HepG2 (cell line): Measurements from ENCODE around the gene URM1. TPM values are rescaled to one million over a fixed set of nuclear protein-coding genes. Genes with fewer than 3 reads are reported as not detected.

Experiments
- DRAP1 ChIP-seq: IDR thresholded peaks from 2 replicates; pipeline ENCODE4 v1.6.1; 2016; ENCODE audit warnings: missing genetic modification reagents, missing compliant biosample characterization
- HCFC1 ChIP-seq: fragments of 150-350 bp; IDR thresholded peaks from 2 replicates; pipeline ENCODE4 v1.6.1; 2014; ENCODE audit warnings: low read depth, low read length
- KIAA2018 ChIP-seq: sonication (generic); formaldehyde crosslinking; IDR thresholded peaks from 2 replicates; pipeline ENCODE4 v1.5.0; 2020; ENCODE audit warnings: mild to moderate bottlenecking, missing genetic modification reagents, borderline replicate concordance
- NR1H2 ChIP-seq: sonication (generic); formaldehyde crosslinking; IDR thresholded peaks from 2 replicates; pipeline ENCODE4 v1.8.1; 2022; ENCODE audit warnings: low read depth, missing genetic modification reagents, borderline replicate concordance
- NRL ChIP-seq: sonication (generic); formaldehyde crosslinking; IDR thresholded peaks from 2 replicates; pipeline ENCODE4 v1.5.0; 2020; ENCODE audit warnings: missing genetic modification reagents, mild to moderate bottlenecking, moderate library complexity, borderline replicate concordance
- PRDM15 ChIP-seq: sonication (generic); formaldehyde crosslinking; IDR thresholded peaks from 2 replicates; pipeline ENCODE4 v1.4.0; 2020; ENCODE audit warnings: missing genetic modification reagents
- ZBTB21 ChIP-seq: sonication (generic); formaldehyde crosslinking; IDR thresholded peaks from 2 replicates; pipeline ENCODE4 v1.4.0; 2020; ENCODE audit warnings: missing genetic modification reagents
- ZMAT3 ChIP-seq: sonication (generic); formaldehyde crosslinking; conservative IDR thresholded peaks from 2 replicates; pipeline ENCODE4 v1.7.0; 2021; ENCODE audit warnings: missing genetic modification reagents
- ZNF10 ChIP-seq: sonication (generic); formaldehyde crosslinking; IDR thresholded peaks from 2 replicates; pipeline ENCODE4 v1.4.0; 2020; ENCODE audit warnings: mild to moderate bottlenecking, low read depth, missing genetic modification reagents, borderline replicate concordance
- polyA plus RNA-seq, 8 experiments: library from polyadenylated mRNA; depleted of rRNA in 3 of 8; stranded (reverse) in 7 of 8; unstranded in 1 of 8; fragments of >200 nt; fragmentation: Illumina TruSeq in 4 of 8; extraction: Trizol in 4 of 8; gene quantifications; 2 replicates each; pipeline versions ENCODE4 v1.2.1 to v1.2.3, GENCODE V29; 2011 to 2016; ENCODE audit warnings: low read depth in 4 of 8, missing spikeins in 1 of 8, mixed read lengths in 1 of 8; ENCODE audit not compliant: insufficient read depth in 1 of 8
- total RNA-seq, 5 experiments: library from RNA; depleted of rRNA; stranded (reverse); fragments of >200 nt; fragmentation: Illumina TruSeq; extraction: Trizol; gene quantifications; 2 replicates each; pipeline ENCODE4 v1.2.3, GENCODE V29; 2016; ENCODE audit warnings: low read depth in 1 of 5
- TF ChIP-seq, protein P1 (sequence below): sonication (generic); formaldehyde crosslinking; IDR thresholded peaks from 2 replicates; pipeline ENCODE4 v1.8.0; 2022; ENCODE audit warnings: missing genetic modification reagents, low read depth, mild to moderate bottlenecking, borderline replicate concordance
- TF ChIP-seq, protein P2 (sequence below): sonication (generic); formaldehyde crosslinking; conservative IDR thresholded peaks from 2 replicates; pipeline ENCODE4 v1.4.0; 2020; ENCODE audit warnings: mild to moderate bottlenecking, missing genetic modification reagents, moderate library complexity

Gene URM1
- total and polyA plus RNA-seq, 2 of the 13 experiments (the other 11 are each of a cell fraction or from before 2014, with no cell fraction given): 37.1 to 41.3 TPM

DNA sequence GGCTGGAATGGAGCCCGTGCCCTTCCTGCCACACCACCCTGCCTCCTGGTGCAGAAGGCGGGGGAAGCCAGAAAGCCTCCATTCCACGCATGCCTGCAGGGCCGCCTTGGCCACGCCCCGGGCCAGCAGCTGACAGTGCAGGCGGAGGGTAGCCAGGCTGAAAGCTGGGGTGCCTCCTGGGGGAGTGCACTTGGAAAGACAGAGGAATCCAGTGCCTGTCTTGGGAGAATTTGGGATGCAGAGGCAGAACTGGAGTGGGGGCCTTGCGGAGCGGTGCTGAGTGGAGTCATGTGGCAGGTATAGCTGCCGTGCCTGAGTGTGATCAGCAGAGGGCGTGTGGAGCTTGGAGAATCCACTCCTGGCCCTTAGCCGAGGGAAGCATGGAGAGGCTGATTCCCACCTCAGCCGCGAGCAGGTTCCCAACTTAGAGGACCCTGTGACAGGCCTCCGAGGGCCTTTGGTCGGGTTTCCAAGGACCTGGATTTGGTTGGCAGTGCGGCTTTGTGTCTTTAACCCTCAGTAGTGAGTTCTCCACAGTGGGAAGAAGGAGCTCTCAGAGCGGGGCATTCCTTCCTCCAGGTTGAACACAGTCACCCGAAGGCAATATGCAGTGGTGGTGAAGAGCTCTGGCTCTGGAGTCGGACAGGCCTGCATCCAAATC is 9.1 kb upstream of the URM1 start (continued):
- TF ChIP-seq, protein P1, sequence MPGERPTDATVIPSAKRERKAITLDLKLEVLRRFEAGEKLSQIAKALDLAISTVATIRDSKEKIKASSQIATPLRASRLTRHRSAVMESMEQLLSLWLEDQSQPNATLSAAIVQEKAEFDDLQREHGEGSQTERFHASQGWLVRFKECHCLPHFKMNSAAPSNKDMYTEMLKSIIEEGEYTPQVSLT (CRISPR knock-in tag): no peak
- TF ChIP-seq ZNF10 (CRISPR knock-in tag) (no peak), NR1H2 (CRISPR knock-in tag) (no peak), DRAP1 (no peak), ZMAT3 (CRISPR knock-in tag) (no peak), KIAA2018 (no peak), ZBTB21 (CRISPR knock-in tag) (0 out of 2 replicates have a peak, but pooled peaks have one; percentile 13), HCFC1 (no peak), NRL (CRISPR knock-in tag) (peak; percentile 65; the same call in 1 of the 2 replicates), PRDM15 (CRISPR knock-in tag) (no peak)
- TF ChIP-seq, protein P2, sequence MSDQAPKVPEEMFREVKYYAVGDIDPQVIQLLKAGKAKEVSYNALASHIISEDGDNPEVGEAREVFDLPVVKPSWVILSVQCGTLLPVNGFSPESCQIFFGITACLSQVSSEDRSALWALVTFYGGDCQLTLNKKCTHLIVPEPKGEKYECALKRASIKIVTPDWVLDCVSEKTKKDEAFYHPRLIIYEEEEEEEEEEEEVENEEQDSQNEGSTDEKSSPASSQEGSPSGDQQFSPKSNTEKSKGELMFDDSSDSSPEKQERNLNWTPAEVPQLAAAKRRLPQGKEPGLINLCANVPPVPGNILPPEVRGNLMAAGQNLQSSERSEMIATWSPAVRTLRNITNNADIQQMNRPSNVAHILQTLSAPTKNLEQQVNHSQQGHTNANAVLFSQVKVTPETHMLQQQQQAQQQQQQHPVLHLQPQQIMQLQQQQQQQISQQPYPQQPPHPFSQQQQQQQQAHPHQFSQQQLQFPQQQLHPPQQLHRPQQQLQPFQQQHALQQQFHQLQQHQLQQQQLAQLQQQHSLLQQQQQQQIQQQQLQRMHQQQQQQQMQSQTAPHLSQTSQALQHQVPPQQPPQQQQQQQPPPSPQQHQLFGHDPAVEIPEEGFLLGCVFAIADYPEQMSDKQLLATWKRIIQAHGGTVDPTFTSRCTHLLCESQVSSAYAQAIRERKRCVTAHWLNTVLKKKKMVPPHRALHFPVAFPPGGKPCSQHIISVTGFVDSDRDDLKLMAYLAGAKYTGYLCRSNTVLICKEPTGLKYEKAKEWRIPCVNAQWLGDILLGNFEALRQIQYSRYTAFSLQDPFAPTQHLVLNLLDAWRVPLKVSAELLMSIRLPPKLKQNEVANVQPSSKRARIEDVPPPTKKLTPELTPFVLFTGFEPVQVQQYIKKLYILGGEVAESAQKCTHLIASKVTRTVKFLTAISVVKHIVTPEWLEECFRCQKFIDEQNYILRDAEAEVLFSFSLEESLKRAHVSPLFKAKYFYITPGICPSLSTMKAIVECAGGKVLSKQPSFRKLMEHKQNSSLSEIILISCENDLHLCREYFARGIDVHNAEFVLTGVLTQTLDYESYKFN: no peak
